Stimulated activated CD4-positive, alpha-beta T cell treated with anti-CD3 and anti-CD28 coated beads, Interleukin-12 subunit alpha, Interleukin-12 subunit beta, amount 100 ng/mL, for 48 hours (primary cell): ENCODE measurements around the gene UPF3A.

Experiments
- DNase-seq, 3 donors: peaks; one replicate each; pipeline ENCODE4 v3.0.0-alpha.2; 2020; ENCODE audit warnings: low read depth in 2 of 3, low spot score in 1 of 3

The UPF3A gene

DNA sequence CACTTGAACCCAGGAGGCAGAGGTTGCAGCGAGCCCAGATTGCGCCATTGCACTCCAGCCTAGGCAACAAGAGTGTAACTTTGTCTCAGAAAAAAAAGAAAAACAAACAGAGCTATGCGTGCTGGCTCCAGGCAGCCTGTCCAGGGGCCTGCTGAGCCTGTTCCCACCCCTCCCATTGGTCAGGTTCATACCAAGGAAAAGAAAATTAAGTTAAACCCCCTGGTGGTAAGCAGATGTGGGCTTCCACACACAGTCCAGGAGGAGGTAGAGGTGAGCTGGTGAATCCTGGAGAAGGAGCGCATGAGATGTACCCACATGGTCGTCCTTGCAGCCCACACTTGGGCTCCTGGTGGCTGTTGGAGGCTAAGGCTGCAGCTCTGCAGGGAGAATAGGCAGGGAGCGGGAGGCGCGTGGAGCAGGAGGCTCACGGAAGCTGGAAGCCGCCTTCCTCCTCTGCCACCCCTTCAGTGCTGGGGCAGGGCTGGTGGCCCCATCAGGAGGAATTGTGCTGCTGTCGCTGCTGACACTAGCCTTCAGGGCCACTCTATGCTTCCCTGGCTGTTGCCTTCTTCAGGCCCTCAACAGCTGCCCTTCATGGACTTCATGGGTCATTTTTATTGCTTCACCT, 22.4 kb downstream of the UPF3A start:
- no peak for DNase-seq

GRCh38 chr13:114304346-114305034, 23.1 kb downstream of the UPF3A start:
- DNase-seq, result no peak

GRCh38 chr13:114309086-114309485, 27.7 kb downstream of the UPF3A start:
- no peak for DNase-seq

DNA sequence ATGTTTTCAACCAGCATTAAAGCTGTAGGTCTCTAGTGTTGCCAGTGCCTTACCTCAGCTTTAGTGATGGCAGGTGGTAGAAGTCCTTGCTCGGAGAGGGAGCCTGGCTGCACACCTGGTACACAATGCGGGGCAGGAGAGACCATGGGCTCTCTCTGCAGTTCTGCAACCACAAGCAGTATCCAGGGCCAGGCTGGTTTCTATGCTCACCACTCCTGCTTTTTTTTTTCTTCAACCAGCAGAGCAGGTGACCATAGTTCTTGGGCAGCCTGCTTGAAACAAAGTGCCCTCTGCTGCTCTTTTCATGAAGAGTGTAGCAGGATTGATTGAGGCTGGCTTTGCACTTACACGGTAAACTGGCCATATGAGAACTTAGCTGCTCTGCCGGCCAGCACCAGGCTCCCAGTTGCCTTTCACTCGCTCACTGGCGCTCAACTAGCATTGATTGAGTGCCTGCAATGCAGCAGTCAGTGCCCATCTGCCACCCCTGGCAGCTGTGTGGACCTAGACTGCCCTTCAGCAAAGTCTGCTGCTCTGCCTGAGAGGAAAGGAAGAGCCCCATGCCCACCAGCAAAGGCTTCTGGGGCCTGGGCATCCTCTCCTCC, 28.5 kb downstream of the UPF3A start:
- no peak for DNase-seq

GRCh38 chr13:114310956-114311355, 29.6 kb downstream of the UPF3A start:
- no peak for DNase-seq

- DNase-seq, result no peak
Observed at GRCh38 chr13:114311387-114311786, 30.0 kb downstream of the UPF3A start.

DNA sequence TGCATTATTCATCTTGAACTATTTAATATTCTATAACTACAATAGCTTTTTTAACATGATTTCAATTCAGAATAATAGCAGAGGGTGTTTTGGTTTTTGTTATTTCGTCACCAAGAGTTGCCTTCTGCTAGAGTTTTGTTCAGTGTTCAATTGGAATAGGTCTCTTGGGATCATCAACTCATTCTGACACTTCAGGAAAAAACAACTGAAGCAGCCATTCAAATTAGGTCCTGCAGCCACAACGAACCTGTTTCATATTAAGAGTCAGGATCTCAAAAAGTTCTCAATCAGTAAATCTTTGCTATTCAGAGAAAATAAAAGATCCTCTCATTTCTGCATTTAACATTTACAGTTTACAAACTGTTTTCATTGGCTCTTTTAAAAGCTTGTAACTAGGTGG, 30.5 kb downstream of the UPF3A start:
- DNase-seq, result no peak

DNA sequence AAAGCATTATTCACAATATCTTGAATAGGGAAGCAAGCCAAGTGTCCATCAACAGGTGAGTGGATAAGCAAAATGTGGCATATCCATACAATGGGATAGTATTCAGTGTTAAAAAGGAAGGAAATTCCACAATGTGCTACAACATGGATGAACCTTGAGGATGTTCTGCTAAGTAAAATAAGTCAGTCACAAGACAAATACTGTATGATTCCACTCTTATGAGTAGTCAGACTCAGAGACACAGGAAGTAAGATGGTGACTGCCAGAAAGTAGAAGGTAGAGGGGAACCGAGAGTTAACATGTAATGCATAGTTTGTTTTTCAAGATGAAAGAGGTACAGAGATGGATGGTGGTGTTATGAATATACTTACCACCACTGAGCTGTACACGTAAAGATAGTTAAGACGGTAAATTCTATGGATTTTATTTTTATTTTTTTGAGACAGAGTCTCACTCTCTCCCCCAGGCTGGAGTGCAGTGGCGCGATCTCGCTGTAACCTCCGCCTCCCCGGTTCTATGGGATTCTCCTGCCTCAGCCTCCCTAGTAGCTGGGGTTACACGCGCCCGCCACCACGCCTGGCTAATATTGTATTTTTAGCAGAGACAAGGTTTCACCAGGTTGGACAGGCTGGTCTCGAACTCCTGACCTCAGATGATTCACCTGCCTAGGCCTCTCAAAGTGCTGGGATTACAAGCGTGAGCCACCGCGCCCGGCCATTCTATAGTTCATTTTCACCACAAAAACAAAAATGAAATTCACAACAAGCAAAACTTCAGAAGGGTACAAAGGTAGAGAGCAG, 31.9 kb downstream of the UPF3A start:
- peak; percentile 23 to 52 (median 39) for DNase-seq

- peak; percentile 87 to 93 (median 91) for DNase-seq
Observed at GRCh38 chr13:114314074-114314912, 32.9 kb downstream of the UPF3A start, which contains the start of gene CHAMP1. CHAMP1 (plus strand) TSS chr13:114314503; CDS start chr13:114323843, 9,340 bp downstream.

DNA sequence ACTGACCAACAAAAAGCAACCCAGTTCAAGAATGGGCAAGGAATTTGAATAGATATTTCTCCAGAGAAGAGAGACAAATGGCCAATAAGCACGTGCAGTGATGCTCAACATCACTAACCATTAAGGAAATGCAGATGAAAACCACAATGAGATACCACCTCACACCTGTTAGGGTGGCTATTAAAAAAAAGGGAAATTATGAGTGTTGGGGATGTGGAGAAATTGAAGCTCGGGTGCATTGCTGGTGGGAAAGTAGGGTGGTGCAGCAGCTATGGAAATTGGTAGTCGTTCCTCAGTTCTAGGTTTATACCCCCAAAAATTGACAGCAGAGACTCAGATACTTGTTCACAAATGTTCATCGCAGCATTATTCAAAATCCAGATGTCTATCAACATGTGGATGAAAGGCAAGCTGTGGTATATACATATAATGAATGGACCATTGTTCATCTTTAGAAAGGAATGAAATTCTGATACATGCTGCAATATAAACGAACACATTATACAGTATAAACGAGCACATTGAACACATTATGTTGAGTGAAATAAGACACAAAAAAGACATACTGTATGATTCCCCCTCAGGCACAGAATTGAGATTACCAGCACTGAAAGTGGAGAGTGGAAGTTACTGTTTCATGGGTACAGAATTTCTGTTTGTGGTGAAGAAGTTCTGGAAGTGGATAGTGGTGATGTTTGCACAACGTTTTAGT, 33.8 kb downstream of the UPF3A start:
- DNase-seq, result no peak

- no peak for DNase-seq
Observed at GRCh38 chr13:114318624-114319023, 37.2 kb downstream of the UPF3A start.

DNA sequence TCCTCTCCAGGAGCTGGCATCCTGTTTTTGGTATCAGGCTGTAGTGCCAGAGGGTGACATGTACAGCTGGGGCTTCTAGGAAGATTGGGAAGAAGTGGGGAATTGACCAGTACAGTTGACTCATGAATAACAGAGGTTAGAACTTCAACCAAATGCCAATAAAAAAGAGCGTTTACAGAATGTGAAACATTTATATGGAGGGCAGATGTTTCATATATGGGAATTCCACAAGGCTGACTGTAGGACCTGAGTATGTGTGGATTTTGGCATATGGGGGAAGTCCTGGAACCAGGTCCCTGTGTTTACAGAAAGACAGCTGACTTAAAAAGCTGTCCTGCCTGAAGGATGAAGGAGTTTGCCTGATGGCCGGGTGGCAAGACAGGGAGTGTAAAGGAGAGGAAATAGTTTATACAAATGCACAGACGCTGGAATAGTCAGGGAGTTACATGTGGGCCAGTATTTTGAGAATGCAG, 38.1 kb downstream of the UPF3A start:
- no peak for DNase-seq

DNA sequence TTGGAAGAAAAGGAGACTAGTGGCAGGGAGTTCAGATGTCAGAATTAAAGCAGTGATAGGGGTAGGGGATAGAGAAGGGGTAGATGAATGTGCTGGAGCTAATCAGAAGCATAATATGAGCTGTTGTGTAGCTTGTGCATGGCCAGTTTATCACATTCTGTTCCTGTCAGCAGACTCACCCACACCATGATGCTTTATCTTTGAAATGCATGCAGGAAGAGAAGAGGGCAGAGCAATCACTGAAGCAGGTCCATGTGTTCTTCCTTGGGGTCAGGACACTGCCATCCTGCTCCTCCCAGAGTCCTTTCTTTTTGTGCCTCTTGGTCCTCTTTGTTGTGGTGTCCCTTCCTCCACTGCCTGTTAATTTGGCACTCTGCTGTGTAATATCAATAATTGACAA, 38.7 kb downstream of the UPF3A start:
- no peak for DNase-seq

- no peak for DNase-seq
Observed at GRCh38 chr13:114321256-114321655, 39.9 kb downstream of the UPF3A start.

- DNase-seq, result no peak
Observed at GRCh38 chr13:114323349-114323748, 41.9 kb downstream of the UPF3A start.

- no peak for DNase-seq
Observed at GRCh38 chr13:114324334-114324733, 42.9 kb downstream of the UPF3A start.

DNA sequence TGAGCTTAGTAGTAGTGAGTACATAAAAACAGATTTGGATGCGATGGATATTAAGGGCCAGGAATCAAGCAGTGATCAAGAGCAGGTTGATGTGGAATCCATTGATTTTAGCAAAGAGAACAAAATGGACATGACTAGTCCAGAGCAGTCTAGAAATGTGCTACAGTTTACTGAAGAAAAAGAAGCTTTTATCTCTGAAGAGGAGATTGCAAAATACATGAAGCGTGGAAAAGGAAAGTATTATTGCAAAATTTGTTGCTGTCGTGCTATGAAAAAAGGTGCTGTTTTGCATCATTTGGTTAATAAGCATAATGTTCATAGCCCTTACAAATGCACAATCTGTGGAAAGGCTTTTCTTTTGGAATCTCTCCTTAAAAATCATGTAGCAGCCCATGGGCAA, 44.3 kb downstream of the UPF3A start:
- DNase-seq, result no peak

DNA sequence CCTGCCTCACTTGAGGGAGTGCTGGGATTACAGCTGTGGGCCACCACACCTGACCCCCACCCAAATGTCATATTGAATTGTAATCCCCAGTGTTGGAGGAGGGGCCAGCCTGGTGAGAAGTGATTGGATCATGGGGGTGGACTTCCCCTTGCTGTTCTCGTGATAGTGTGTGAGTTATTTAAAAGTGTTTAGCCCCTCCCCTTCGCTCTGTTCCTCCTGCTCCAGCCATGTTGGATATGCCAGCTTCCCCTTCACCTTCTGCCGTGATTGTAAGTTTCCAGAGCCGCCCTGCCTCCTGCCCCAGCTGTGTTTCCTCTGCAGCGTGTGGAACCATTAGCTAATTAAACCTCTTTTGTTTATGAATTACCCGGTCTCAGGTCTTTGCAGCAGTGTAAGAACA, 46.6 kb downstream of the UPF3A start:
- no peak for DNase-seq

DNA sequence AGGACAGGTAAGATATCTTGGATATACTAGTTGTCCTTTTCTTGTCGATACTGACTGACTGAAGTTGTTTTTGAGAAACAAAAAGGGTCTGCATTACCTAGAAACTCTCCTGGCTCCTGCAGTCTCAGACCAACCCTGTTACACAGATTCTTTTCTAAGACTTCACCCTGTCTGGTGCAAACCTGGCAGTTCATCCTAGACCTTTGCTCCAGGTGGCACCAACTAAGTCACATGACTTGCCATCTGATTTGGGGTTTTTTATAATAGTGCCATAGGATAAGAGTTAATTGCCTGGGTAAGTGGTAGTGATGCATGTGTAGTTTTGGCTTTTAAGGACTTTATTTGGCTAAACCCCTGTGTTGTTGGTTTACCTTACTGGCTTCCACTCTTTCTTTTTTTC, 47.2 kb downstream of the UPF3A start:
- no peak for DNase-seq

- no peak for DNase-seq
Observed at GRCh38 chr13:114330086-114330485, 48.7 kb downstream of the UPF3A start.
